ENCODE data around the gene CGNL1. TPM values are rescaled to one million over a fixed set of nuclear protein-coding genes. Genes with fewer than 3 reads are reported as not detected.

CGNL1 gene
- polyA plus RNA-seq, 2 of the 4 experiments (the other 2 are of a cell fraction) = 1.4 to 1.8 TPM

- Histone ChIP-seq H3K4me2 (peak within 1 kb of the TSS; percentile 87), H3K9me3 (no peaks in the 10 kb centered on the region), H3K27ac (peak within 1 kb of the TSS; percentile 54 to 86), H3K4me3 (peak within 1 kb of the TSS; percentile 66), H3K4me1 (peaks cover 4% of the 10 kb centered on the region; the same call in 1 of the 3 replicates)
- FAIRE-seq (no peak), DNase-seq (ENCODE audit: low read depth in 1 of 2, low spot score in 1 of 2) (peak in 1 of 2 experiments; percentile 84), ATAC-seq (peak; percentile 82 to 94)
- ChIA-PET CTCF (interaction anchor here (0.7 to 7.5 kb wide), 9 partner anchors 11 to 269 kb away, joined by 3 to 45 read pairs (median 5); no protein-coding TSS in a partner anchor), POLR2A (interaction anchor here (0.7 to 1.3 kb wide), 2 partner anchors 40 to 115 kb away, joined by 3 read pairs; partner anchors contain the start of gene POLR2M)
- no peak for TF ChIP-seq FOXS1 (CRISPR knock-in tag; IDR thresholded peaks at IDR 0.05)
- TF ChIP-seq HEYL (CRISPR knock-in tag; IDR thresholded peaks at IDR 0.05) = no peak
- no peak for TF ChIP-seq TFCP2L1 (CRISPR knock-in tag; IDR thresholded peaks at IDR 0.05)
- no peak for TF ChIP-seq RARB (CRISPR knock-in tag; IDR thresholded peaks at IDR 0.05)
- no peak for TF ChIP-seq RFX5 (IDR thresholded peaks at IDR 0.05)
- TF ChIP-seq CBX2 (IDR thresholded peaks at IDR 0.05; ENCODE audit: borderline replicate concordance, low read depth) = no peak
- TF ChIP-seq REST (IDR thresholded peaks at IDR 0.05) = no peak
- TF ChIP-seq JUN (IDR thresholded peaks at IDR 0.05) = no peak
- TF ChIP-seq CBX8 (IDR thresholded peaks at IDR 0.05) = no peak
- TF ChIP-seq KDM1A (IDR thresholded peaks at IDR 0.05; ENCODE audit: low read depth) = no peak
- WGBS (ENCODE audit: missing lambda C conversion rate) = 20% methylated on average over 13 of the region's 58 CpGs
These were observed 215.6 kb downstream of the CGNL1 start, which contains the start of gene MYZAP for GRCh38 chr15:57591822-57592367. Gene MYZAP, plus strand, starts transcription at chr15:57591904. Its CDS starts 131 bp downstream, at chr15:57592035.

- Histone ChIP-seq H3K27ac (peak overlapping the region in 1 of 2 experiments; percentile 86; a peak in 4 of 6 replicates), H3K9me3 (no peaks in the 10 kb centered on the region), H3K4me1 (peaks cover 4% of the 10 kb centered on the region; the same call in 1 of the 3 replicates), H3K4me2 (peak overlapping the region; percentile 87), H3K4me3 (peak overlapping the region; percentile 66)
- DNase-seq (ENCODE audit: low read depth in 1 of 2, low spot score in 1 of 2) (no peak), ATAC-seq (no peak), FAIRE-seq (no peak)
- ChIA-PET CTCF (interaction anchor here (0.6 to 7.5 kb wide), 8 partner anchors 18 to 269 kb away, joined by 3 to 45 read pairs (median 4); no protein-coding TSS in a partner anchor), POLR2A (interaction anchor here (1.3 kb wide), 1 partner anchor 115 kb away, joined by 3 read pairs; the partner anchor contains the start of gene POLR2M)
- TF ChIP-seq USF2 (IDR thresholded peaks at IDR 0.05) (no peak), MAZ (IDR thresholded peaks at IDR 0.05; ENCODE audit: borderline replicate concordance, low read depth, low read length) (no peak), SMC3 (IDR thresholded peaks at IDR 0.05) (no peak), GATA3 (IDR thresholded peaks at IDR 0.05; ENCODE audit: borderline replicate concordance) (no peak), HMGXB4 (CRISPR knock-in tag; IDR thresholded peaks at IDR 0.05; ENCODE audit: borderline replicate concordance) (no peak), CHD4 (IDR thresholded peaks at IDR 0.05; ENCODE audit: borderline replicate concordance) (no peak), MAFK (IDR thresholded peaks at IDR 0.05; ENCODE audit: partially characterized antibody) (no peak), HOXA7 (CRISPR knock-in tag; IDR thresholded peaks at IDR 0.05) (no peak), TFCP2L1 (CRISPR knock-in tag; IDR thresholded peaks at IDR 0.05) (no peak), POLR2AphosphoS2 (conservative IDR thresholded peaks at IDR 0.05; ENCODE audit: low read length) (no peak), ZNF302 (CRISPR knock-in tag; IDR thresholded peaks at IDR 0.05) (no peak), JUNB (IDR thresholded peaks at IDR 0.05) (no peak), ZFP36 (IDR thresholded peaks at IDR 0.05; ENCODE audit: borderline replicate concordance, partially characterized antibody) (no peak), HOXB13 (CRISPR knock-in tag; IDR thresholded peaks at IDR 0.05; ENCODE audit: low read depth) (no peak)
- 96% methylated on average over 5 of the region's 5 CpGs for WGBS (ENCODE audit: missing lambda C conversion rate)
These were observed 216.1 kb downstream of the CGNL1 start for GRCh38 chr15:57592426-57592825.
